SJCRH30 (cell line): ENCODE measurements around the gene TTN. TPM values are rescaled to one million over a fixed set of nuclear protein-coding genes. Genes with fewer than 3 reads are reported as not detected.

Experiments
- DNase-seq, 2 experiments: peaks; one replicate each; pipeline ENCODE4 v3.0.0-alpha.2; 2015 to 2020
- H3K27ac ChIP-seq: fragments of 250-450 bp; sonication (Bioruptor Pico); 2 replicates; pipeline ENCODE4 v1.5.1; 2020; ENCODE audit warnings: mild to moderate bottlenecking, moderate library complexity
- H3K27me3 ChIP-seq: fragments of 250-450 bp; sonication (Bioruptor Pico); 2 replicates; pipeline ENCODE4 v1.5.1; 2020; ENCODE audit warnings: mild to moderate bottlenecking, moderate library complexity
- H3K36me3 ChIP-seq: fragments of 250-450 bp; sonication (Bioruptor Pico); 2 replicates; pipeline ENCODE4 v1.5.1; 2020; ENCODE audit warnings: mild to moderate bottlenecking, moderate library complexity
- H3K4me1 ChIP-seq: fragments of 250-450 bp; sonication (Bioruptor Pico); 2 replicates; pipeline ENCODE4 v1.5.1; 2020; ENCODE audit warnings: mild to moderate bottlenecking, moderate library complexity
- H3K4me3 ChIP-seq: fragments of 250-450 bp; sonication (Bioruptor Pico); 2 replicates; pipeline ENCODE4 v1.5.1; 2020; ENCODE audit warnings: mild to moderate bottlenecking, moderate library complexity
- H3K9me3 ChIP-seq: fragments of 250-450 bp; sonication (Bioruptor Pico); replicated peaks from 2 replicates; pipeline ENCODE4 v1.5.1; 2020; ENCODE audit warnings: mild to moderate bottlenecking, moderate library complexity
- total RNA-seq: library from RNA; depleted of rRNA; stranded (reverse); fragments of >200 nt; shearing (Covaris generic); gene quantifications from 2 replicates; pipeline ENCODE4 v1.2.3, GENCODE V29; 2014; rRNA removed

TTN gene
- 26.2 and 35.0 TPM in 2 replicates for total RNA-seq

- no peaks in the 10 kb centered on the region for H3K27me3 ChIP-seq
- peaks cover 5% of the 10 kb centered on the region for H3K9me3 ChIP-seq
- peaks cover 7% of the 10 kb centered on the region for H3K36me3 ChIP-seq
- peak; percentile 63 to 71 for DNase-seq
- peak within 1 kb of the TSS; percentile 42 for H3K4me3 ChIP-seq
- H3K4me1 ChIP-seq, result peaks cover 35% of the 10 kb centered on the region
- peak within 1 kb of the TSS; percentile 52 for H3K27ac ChIP-seq
Observed at GRCh38 chr2:178807227-178808008, at the start of gene TTN. Gene TTN, minus strand, starts transcription at chr2:178807423. Its CDS starts 2,781 bp downstream, at chr2:178804642.

GRCh38 chr2:178855151-178855550 lies 47.9 kb upstream of the TTN start:
- no peaks in the 10 kb centered on the region for H3K36me3 ChIP-seq
- no peaks in the 10 kb centered on the region for H3K27me3 ChIP-seq
- H3K27ac ChIP-seq, result no peak overlapping the region
- no peak overlapping the region for H3K4me3 ChIP-seq
- no peaks in the 10 kb centered on the region for H3K9me3 ChIP-seq
- peaks cover 29% of the 10 kb centered on the region for H3K4me1 ChIP-seq
- DNase-seq, result no peak

- H3K27ac ChIP-seq, result no peak overlapping the region
- H3K27me3 ChIP-seq, result no peaks in the 10 kb centered on the region
- no peaks in the 10 kb centered on the region for H3K9me3 ChIP-seq
- no peaks in the 10 kb centered on the region for H3K4me1 ChIP-seq
- H3K36me3 ChIP-seq, result no peaks in the 10 kb centered on the region
- H3K4me3 ChIP-seq, result no peak overlapping the region
- DNase-seq, result no peak
Observed at GRCh38 chr2:178848335-178848734, 41.1 kb upstream of the TTN start.

- DNase-seq, result no peak
- Histone ChIP-seq H3K36me3 (no peaks in the 10 kb centered on the region), H3K27me3 (no peaks in the 10 kb centered on the region), H3K9me3 (no peaks in the 10 kb centered on the region), H3K27ac (no peak overlapping the region), H3K4me1 (no peaks in the 10 kb centered on the region), H3K4me3 (no peak overlapping the region)
Observed at GRCh38 chr2:178846458-178846802, 39.2 kb upstream of the TTN start.

GRCh38 chr2:178845566-178846457 lies 38.6 kb upstream of the TTN start:
- no peak for DNase-seq
- H3K4me1 ChIP-seq, result no peaks in the 10 kb centered on the region
- H3K27ac ChIP-seq, result no peak overlapping the region
- H3K36me3 ChIP-seq, result no peaks in the 10 kb centered on the region
- H3K9me3 ChIP-seq, result no peaks in the 10 kb centered on the region
- no peaks in the 10 kb centered on the region for H3K27me3 ChIP-seq
- H3K4me3 ChIP-seq, result no peak overlapping the region

- Histone ChIP-seq H3K9me3 (no peaks in the 10 kb centered on the region), H3K4me3 (no peak overlapping the region), H3K4me1 (no peaks in the 10 kb centered on the region), H3K27ac (no peak overlapping the region), H3K27me3 (no peaks in the 10 kb centered on the region), H3K36me3 (no peaks in the 10 kb centered on the region)
- DNase-seq, result no peak
Observed at GRCh38 chr2:178844701-178845100, 37.5 kb upstream of the TTN start.

- Histone ChIP-seq H3K4me1 (no peaks in the 10 kb centered on the region), H3K27me3 (no peaks in the 10 kb centered on the region), H3K4me3 (no peak overlapping the region), H3K36me3 (no peaks in the 10 kb centered on the region), H3K27ac (no peak overlapping the region), H3K9me3 (no peaks in the 10 kb centered on the region)
- DNase-seq, result no peak
Observed at GRCh38 chr2:178844269-178844668, 37.0 kb upstream of the TTN start.

GRCh38 chr2:178843697-178844096 lies 36.5 kb upstream of the TTN start:
- no peak for DNase-seq
- Histone ChIP-seq H3K27me3 (no peaks in the 10 kb centered on the region), H3K36me3 (no peaks in the 10 kb centered on the region), H3K4me3 (no peak overlapping the region), H3K4me1 (no peaks in the 10 kb centered on the region), H3K27ac (no peak overlapping the region), H3K9me3 (no peaks in the 10 kb centered on the region)

- Histone ChIP-seq H3K36me3 (no peaks in the 10 kb centered on the region), H3K4me1 (peaks cover 7% of the 10 kb centered on the region), H3K27me3 (no peaks in the 10 kb centered on the region), H3K27ac (0 out of 2 replicates have a peak overlapping the region, but pooled peaks have one; percentile 1), H3K4me3 (0 out of 2 replicates have a peak overlapping the region, but pooled peaks have one; percentile 8), H3K9me3 (no peaks in the 10 kb centered on the region)
- DNase-seq, result peak; percentile 15 to 56
Observed at GRCh38 chr2:178836807-178837206, 29.6 kb upstream of the TTN start.

GRCh38 chr2:178834086-178834485 lies 26.9 kb upstream of the TTN start:
- H3K4me1 ChIP-seq, result peaks cover 13% of the 10 kb centered on the region
- no peak overlapping the region for H3K27ac ChIP-seq
- no peak for DNase-seq
- H3K4me3 ChIP-seq, result no peak overlapping the region
- no peaks in the 10 kb centered on the region for H3K27me3 ChIP-seq
- no peaks in the 10 kb centered on the region for H3K36me3 ChIP-seq
- no peaks in the 10 kb centered on the region for H3K9me3 ChIP-seq

GRCh38 chr2:178833382-178833781 lies 26.2 kb upstream of the TTN start:
- no peak for DNase-seq
- no peaks in the 10 kb centered on the region for H3K27me3 ChIP-seq
- H3K9me3 ChIP-seq, result no peaks in the 10 kb centered on the region
- H3K27ac ChIP-seq, result no peak overlapping the region
- no peak overlapping the region for H3K4me3 ChIP-seq
- peaks cover 18% of the 10 kb centered on the region for H3K4me1 ChIP-seq
- no peaks in the 10 kb centered on the region for H3K36me3 ChIP-seq

- H3K36me3 ChIP-seq, result no peaks in the 10 kb centered on the region
- no peak for DNase-seq
- H3K4me1 ChIP-seq, result peaks cover 11% of the 10 kb centered on the region
Observed at GRCh38 chr2:178830451-178830850, 23.2 kb upstream of the TTN start.

GRCh38 chr2:178829981-178830380 lies 22.8 kb upstream of the TTN start:
- H3K36me3 ChIP-seq, result no peaks in the 10 kb centered on the region
- no peaks in the 10 kb centered on the region for H3K27me3 ChIP-seq

More at GRCh38 chr2:178830451-178830850, 23.2 kb upstream of the TTN start:
- H3K9me3 ChIP-seq, result peaks cover 4% of the 10 kb centered on the region; the same call in 1 of the 2 replicates
- H3K27me3 ChIP-seq, result no peaks in the 10 kb centered on the region
- H3K4me3 ChIP-seq, result no peak overlapping the region
- no peak overlapping the region for H3K27ac ChIP-seq

GRCh38 chr2:178829299-178829960 lies 22.2 kb upstream of the TTN start:
- peak; percentile 25 to 72 for DNase-seq
- Histone ChIP-seq H3K36me3 (no peaks in the 10 kb centered on the region), H3K4me3 (no peak overlapping the region)

More at GRCh38 chr2:178829981-178830380, 22.8 kb upstream of the TTN start:
- Histone ChIP-seq H3K4me1 (peaks cover 11% of the 10 kb centered on the region), H3K27ac (no peak overlapping the region), H3K9me3 (peaks cover 4% of the 10 kb centered on the region; the same call in 1 of the 2 replicates), H3K4me3 (no peak overlapping the region)
- DNase-seq, result no peak

More at GRCh38 chr2:178829299-178829960, 22.2 kb upstream of the TTN start:
- H3K9me3 ChIP-seq, result peaks cover 4% of the 10 kb centered on the region; the same call in 1 of the 2 replicates
- H3K4me1 ChIP-seq, result peaks cover 11% of the 10 kb centered on the region
- H3K27me3 ChIP-seq, result no peaks in the 10 kb centered on the region
- no peak overlapping the region for H3K27ac ChIP-seq
